ENCODE results near the gene TMED7.
A peak's percentile ranks its signal among the peaks of the same experiment; 100 is the strongest.

The TMED7 gene

GRCh38 chr5:115629903-115630302, 4.1 kb upstream of the TMED7 start:
- no peak overlapping the region for H3K4me3 ChIP-seq (ENCODE audit: low read length)
- no peak for DNase-seq (ENCODE audit: low read depth)
- no peak for TF ChIP-seq CTCF (IDR thresholded peaks at IDR 0.05; ENCODE audit: insufficient read depth, low read depth, low read length, missing control alignments)

GRCh38 chr5:115627295-115627865, 1.5 kb upstream of the TMED7 start:
- DNase-seq (ENCODE audit: low read depth), result no peak
- H3K4me3 ChIP-seq (ENCODE audit: low read length), result no peak overlapping the region
- TF ChIP-seq CTCF (IDR thresholded peaks at IDR 0.05; ENCODE audit: insufficient read depth, low read depth, low read length, missing control alignments), result no peak

GRCh38 chr5:115626445-115626823, 598 bp upstream of the TMED7 start:
- DNase-seq (ENCODE audit: low read depth), result no peak
- H3K4me3 ChIP-seq (ENCODE audit: low read length), result peak overlapping the region; percentile 79
- TF ChIP-seq CTCF (IDR thresholded peaks at IDR 0.05; ENCODE audit: insufficient read depth, low read depth, low read length, missing control alignments), result no peak

GRCh38 chr5:115624994-115625393, 842 bp downstream of the TMED7 start:
- DNase-seq (ENCODE audit: low read depth), result no peak
- no peak for TF ChIP-seq CTCF (IDR thresholded peaks at IDR 0.05; ENCODE audit: insufficient read depth, low read depth, low read length, missing control alignments)
- peak overlapping the region; percentile 79 for H3K4me3 ChIP-seq (ENCODE audit: low read length)

GRCh38 chr5:115623658-115624057, 2.2 kb downstream of the TMED7 start:
- TF ChIP-seq CTCF (IDR thresholded peaks at IDR 0.05; ENCODE audit: insufficient read depth, low read depth, low read length, missing control alignments), result no peak

GRCh38 chr5:115621365-115621900, 4.4 kb downstream of the TMED7 start:
- DNase-seq (ENCODE audit: low read depth), result no peak
- H3K4me3 ChIP-seq (ENCODE audit: low read length), result no peak overlapping the region
- no peak for TF ChIP-seq CTCF (IDR thresholded peaks at IDR 0.05; ENCODE audit: insufficient read depth, low read depth, low read length, missing control alignments)

More at GRCh38 chr5:115623658-115624057, 2.2 kb downstream of the TMED7 start:
- no peak for DNase-seq (ENCODE audit: low read depth)
- peak overlapping the region; percentile 9 for H3K4me3 ChIP-seq (ENCODE audit: low read length)

DNA sequence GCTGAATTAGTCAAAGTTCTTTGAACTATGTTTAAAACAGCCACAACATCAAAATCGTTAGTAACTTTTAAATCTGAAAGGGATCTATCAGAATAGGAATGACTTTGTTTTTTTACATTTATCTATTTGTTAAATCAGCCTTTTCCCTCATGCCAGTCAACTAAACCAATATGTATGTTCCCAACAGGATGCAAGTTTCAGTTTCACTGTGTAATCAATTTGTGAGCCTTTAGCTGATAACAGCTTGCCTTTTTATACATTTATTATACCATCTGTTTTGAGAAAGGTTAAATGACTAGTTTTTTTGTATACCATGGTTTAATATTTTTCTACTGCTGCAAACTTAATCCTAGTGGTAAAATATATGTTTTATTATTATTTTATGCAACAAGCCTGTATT, 8.9 kb downstream of the TMED7 start:
- no peak for DNase-seq (ENCODE audit: low read depth)
- no peak for TF ChIP-seq CTCF (IDR thresholded peaks at IDR 0.05; ENCODE audit: insufficient read depth, low read depth, low read length, missing control alignments)
- H3K4me3 ChIP-seq (ENCODE audit: low read length), result no peak overlapping the region
